HG03097 (cell line): ENCODE results near the gene RND2.
"Not testable (repeated sequence)": the region's sequence is repeated elsewhere in the genome, so short reads cannot be mapped to it uniquely, and the experiment has no call there.

Experiments
- ATAC-seq: cut with Tn5 transposase; IDR thresholded peaks from one replicate; pipeline ENCODE4 v1.9.1; 2021; ENCODE audit not compliant: unreplicated experiment, low FRiP score

The RND2 gene, protein sequence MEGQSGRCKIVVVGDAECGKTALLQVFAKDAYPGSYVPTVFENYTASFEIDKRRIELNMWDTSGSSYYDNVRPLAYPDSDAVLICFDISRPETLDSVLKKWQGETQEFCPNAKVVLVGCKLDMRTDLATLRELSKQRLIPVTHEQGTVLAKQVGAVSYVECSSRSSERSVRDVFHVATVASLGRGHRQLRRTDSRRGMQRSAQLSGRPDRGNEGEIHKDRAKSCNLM

GRCh38 chr17:43024407-43025289 lies at the start of gene RND2:
Gene RND2, plus strand, starts transcription at chr17:43025231. Its CDS starts 117 bp downstream, at chr17:43025348.
- ATAC-seq = no peak

- no peak for ATAC-seq
Observed at GRCh38 chr17:42975265-42975664, 49.8 kb upstream of the RND2 start.

DNA sequence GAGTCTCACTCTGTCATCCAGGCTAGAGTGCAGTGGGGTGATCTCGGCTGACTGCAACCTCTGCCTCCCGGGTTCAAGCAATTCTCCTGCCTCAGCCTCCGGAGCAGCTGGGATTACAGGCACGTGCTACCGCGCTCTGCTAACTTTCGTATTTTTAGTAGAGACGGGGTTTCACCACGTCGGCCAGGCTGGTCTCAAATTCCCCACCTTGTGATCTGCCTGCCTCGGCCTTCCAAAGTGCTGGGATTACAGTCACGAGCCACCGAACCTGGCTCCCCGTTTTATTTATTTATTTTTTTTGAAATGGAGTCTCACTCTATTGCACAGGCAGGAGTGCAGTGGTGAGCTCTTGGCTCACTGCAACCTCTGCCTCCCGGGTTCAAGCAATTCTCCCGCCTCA lies 49.3 kb upstream of the RND2 start:
- ATAC-seq = not testable (repeated sequence)

DNA sequence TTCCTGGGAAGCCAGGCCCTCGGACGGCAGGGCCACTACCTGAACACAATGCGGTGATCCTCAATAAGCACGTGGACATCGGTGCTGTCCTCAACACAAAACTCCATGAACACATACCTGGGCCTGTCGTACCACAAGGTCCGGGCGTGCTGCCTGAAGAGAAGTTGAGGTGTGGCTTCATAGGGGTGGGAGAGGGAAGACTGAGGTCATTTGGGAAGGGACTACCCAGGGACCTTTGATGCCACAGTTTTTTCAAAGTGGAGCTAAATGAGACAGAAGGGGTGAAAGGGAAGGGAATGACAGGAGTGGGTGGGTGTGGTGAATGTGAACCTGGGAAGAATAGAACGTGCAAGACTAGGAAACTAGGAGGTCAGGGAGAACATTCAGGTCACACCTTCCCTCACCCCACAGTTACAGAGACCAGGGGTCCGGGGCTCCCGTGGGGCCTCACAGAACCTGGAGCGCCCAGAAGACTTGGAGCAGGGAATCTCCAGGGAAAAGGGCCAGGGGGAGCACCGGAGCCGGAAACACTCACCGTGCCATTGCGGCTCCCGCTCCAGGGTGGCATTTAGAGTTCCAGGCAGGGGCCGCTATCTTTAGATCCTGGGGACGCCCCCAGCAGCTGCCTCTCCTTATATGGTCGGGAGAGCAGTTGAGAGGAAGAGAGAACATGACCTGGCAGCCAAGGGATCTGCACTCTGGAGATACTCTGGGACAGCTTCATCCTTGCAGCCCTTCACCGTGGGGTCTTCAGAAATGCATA lies 45.3 kb upstream of the RND2 start, which contains the start of gene PTGES3L:
Gene PTGES3L, minus strand, starts transcription at position 570 of the 763 bp plus-strand sequence. Its CDS starts 27 bp downstream, at position 543.
- ATAC-seq = no peak

DNA sequence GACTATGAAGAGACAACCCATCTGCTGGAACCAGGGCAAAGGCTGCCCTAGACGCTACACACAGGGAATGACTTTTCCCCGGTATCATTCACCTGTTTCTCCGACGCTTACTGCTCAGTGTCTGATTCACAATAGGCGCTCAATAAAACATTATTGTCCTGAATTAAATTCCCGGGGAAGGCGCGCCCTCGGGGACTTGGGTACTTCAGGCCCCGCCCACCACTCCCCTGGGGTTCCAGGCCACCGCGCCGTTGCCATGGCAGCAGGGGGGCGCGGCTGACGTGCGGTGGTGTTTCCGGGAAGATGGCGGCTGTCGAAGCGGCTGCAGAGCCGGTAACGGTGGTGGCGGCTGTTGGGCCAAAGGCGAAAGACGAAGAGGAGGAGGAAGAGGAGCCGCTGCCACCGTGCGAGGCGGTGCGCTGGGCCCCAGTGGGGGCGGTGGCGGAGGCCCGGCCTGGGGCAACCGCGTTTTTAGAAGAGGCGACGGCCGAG lies 44.7 kb upstream of the RND2 start, which contains the start of gene RUNDC1:
Gene RUNDC1, plus strand, starts transcription at position 292 of the 492 bp plus-strand sequence. Its CDS starts 12 bp downstream, at position 304.
- peak; percentile 59 for ATAC-seq

DNA sequence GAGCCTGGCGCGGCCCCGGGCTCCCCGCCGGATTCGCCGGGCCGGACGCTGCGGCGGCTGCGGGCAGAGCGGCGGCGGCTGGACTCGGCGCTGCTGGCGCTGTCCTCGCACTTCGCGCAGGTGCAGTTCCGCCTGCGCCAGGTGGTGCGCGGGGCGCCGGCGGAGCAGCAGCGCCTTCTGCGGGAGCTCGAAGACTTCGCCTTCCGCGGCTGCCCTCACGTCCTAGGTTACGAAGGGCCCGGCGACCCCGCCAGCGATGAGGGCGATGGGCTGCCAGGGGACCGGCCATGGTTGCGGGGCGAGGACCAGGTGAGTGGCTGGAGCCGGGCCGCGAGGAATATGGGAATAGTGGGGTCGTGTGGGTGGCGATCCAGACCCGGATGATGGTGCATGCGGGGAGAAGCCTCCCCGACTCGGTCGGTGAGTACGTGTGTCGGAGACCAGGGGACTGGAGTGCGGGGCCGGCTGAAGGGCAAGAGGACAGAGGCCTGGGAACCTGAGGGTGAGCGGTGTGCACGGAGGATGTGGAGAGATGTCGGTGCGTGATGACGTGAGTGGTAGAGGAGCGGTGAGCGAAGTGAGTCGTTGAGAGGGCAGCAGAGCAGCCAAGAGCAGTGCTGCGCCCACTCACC lies 44.1 kb upstream of the RND2 start:
- ATAC-seq = peak; percentile 30

DNA sequence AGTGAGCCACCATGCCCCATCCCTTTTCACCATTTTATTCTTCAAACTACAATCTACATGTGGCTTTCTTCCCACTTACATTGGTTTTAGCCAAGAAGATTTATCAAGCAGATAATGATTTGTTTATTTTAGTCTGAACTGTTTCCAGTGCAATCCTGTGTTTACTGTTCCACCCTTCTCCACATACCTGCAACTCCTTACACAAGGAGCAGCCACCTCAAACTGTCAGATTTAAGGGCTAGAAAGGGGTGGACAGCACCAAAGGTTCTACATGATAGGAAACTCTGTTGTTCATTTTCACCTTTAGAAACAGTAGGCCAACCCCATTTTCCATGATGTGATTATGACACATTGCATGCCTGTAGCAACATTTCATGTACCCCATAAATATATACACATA lies 42.8 kb upstream of the RND2 start:
- no peak for ATAC-seq

GRCh38 chr17:42985225-42985624 lies 39.8 kb upstream of the RND2 start:
- ATAC-seq = no peak

DNA sequence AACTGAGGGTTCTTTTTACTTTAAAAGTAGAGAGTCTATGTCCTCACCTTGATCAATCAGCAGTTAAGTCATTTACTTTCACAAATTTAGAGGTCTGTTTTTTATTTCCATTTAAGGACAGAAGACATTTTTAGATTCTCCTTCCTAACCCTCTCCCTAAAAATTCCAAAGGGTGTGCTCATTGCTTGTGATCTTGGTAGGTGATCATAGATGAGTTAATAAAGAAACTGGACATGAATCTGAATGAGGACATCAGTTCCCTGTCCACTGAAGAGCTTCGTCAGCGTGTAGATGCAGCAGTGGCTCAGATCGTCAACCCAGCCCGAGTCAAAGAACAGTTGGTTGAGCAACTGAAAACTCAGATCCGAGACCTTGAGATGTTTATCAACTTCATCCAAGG lies 35.9 kb upstream of the RND2 start:
- no peak for ATAC-seq

GRCh38 chr17:42989726-42990652 lies 35.0 kb upstream of the RND2 start:
- no peak for ATAC-seq

- ATAC-seq = no peak
Observed at GRCh38 chr17:42991471-42991870, 33.6 kb upstream of the RND2 start.

GRCh38 chr17:42992872-42993271 lies 32.2 kb upstream of the RND2 start:
- ATAC-seq = no peak

- ATAC-seq = not testable (repeated sequence)
Observed at GRCh38 chr17:42993913-42994312, 31.1 kb upstream of the RND2 start.

DNA sequence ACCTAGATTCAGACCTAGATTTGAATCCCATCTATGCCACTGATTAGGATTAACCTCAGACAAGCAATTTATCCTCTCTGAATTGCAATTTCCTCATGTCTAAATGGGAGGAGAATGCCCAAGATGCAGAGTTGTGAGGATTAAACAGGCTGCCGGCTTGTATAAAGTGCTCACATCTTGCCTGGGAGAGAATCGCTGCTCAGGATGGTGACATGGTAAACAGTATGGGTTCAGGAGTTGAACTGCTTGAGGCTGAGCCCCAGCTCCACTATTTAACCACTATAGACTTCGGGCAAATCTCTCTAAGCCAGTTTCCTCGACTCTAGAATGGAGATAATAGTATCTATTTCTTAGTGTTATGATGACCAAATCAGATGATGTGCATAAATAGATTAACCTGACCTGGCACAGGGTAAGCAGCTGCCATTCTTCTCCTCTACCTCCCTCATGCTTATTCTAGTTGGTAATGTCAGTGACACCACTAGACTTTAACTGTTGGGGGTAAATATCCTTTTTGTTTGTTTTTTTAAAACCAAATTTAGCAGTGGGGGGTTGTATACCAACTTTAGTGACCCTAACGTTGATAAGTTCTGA lies 27.5 kb upstream of the RND2 start:
- no peak for ATAC-seq

GRCh38 chr17:42997984-42998938 lies 26.8 kb upstream of the RND2 start, which contains the start of gene RPL27:
Gene RPL27, plus strand, starts transcription at chr17:42998419. Its CDS starts 332 bp downstream, at chr17:42998751.
- ATAC-seq = peak; percentile 90

GRCh38 chr17:42999003-42999525 lies 26.0 kb upstream of the RND2 start:
- ATAC-seq = no peak

DNA sequence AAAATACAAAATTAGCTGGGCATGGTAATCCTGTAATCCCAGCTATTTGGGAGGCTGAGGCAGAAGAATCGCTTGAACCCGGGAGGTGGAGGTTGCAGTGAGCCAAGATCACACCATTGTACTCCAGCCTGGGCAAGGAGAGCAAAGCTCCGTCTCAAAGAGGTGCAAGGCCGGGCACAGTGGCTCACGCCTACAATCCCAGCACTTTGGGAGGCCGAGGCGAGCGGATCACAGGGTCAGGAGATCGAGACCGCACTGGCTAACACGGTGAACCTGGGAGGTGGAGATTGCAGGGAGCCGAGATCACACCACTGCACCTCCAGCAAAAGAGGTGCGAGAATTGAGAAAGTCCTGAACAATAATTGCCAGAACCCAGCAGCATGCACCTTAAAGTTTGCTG lies 24.1 kb upstream of the RND2 start:
- not testable (repeated sequence) for ATAC-seq
